HG02970 (cell line): ENCODE measurements around the gene RAVER1.
A peak's percentile ranks its signal among the peaks of the same experiment; 100 is the strongest.
"Not testable (repeated sequence)": the region's sequence is repeated elsewhere in the genome, so short reads cannot be mapped to it uniquely, and the experiment has no call there.

ENCODE experiments used
- ATAC-seq: cut with Tn5 transposase; IDR thresholded peaks from one replicate; pipeline ENCODE4 v1.9.1; 2021; ENCODE audit warnings: mild to moderate bottlenecking, moderate library complexity, moderate number of reproducible peaks; ENCODE audit not compliant: unreplicated experiment, low FRiP score

The RAVER1 gene

DNA sequence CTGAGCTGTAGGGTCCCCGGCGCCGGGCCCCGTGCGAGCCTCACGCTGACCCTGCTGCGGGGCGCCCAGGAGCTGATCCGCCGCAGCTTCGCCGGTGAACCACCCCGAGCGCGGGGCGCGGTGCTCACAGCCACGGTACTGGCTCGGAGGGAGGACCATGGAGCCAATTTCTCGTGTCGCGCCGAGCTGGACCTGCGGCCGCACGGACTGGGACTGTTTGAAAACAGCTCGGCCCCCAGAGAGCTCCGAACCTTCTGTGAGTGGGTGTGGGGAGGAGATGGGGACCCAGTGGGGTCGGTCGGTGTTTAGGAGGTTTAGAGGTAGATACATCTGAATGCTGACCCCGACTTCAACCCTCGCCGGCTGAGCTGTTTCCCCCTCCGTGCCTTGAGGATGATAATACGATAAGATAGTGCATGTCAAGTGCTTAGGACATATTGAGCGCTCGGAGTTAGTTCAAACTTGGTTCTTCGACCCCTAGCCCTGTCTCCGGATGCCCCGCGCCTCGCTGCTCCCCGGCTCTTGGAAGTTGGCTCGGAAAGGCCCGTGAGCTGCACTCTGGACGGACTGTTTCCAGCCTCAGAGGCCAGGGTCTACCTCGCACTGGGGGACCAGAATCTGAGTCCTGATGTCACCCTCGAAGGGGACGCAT is 41.6 kb downstream of the RAVER1 start:
- no peak for ATAC-seq

DNA sequence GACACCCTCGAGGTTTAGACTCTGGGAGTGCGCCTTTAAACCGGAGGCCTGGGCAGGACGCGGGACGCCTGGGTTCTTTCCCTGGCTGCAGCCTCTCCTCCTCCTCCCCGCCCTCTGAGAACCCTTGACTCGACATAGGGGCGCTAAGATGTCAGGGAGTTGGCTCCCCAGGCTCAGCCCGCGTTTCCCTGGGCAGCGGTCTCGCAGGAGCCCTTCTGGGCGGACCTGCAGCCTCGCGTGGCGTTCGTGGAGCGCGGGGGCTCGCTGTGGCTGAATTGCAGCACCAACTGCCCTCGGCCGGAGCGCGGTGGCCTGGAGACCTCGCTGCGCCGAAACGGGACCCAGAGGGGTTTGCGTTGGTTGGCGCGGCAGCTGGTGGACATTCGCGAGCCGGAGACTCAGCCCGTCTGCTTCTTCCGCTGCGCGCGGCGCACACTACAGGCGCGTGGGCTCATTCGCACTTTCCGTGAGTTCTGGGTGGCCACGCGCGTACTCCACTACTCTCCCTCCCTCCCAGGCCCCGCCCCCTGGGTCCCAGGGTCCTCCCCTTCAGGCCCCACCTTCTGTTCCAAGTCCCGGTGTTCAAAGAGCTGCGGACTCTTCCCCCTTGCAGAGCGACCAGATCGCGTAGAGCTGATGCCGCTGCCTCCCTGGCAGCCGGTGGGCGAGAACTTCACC is 42.3 kb downstream of the RAVER1 start:
- ATAC-seq: no peak

DNA sequence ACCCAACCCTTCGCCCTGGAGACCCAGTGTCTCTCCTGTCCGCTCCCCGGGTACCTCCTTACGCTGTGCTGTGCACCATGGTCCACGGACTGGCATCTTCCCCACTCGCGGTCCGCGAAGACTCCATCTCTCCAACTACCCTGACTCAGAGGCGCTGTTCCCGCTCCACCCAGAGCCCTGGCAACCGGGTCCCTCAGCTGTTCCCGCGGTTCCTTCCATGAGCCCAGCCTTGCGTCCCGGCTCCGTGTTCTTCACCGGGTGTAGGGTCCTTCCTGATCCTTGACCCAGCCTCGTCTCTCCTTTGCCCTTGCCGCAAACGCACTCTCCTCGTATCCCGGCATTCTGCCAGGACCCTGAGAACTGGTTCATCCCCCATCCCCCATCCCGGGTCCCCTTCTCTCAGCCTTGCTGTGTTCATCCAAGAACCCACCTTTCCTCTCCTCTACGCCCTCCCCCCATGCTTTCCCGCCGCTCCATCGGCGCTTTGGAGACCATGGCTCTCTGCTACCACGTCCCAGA is 42.9 kb downstream of the RAVER1 start:
- no peak for ATAC-seq

DNA sequence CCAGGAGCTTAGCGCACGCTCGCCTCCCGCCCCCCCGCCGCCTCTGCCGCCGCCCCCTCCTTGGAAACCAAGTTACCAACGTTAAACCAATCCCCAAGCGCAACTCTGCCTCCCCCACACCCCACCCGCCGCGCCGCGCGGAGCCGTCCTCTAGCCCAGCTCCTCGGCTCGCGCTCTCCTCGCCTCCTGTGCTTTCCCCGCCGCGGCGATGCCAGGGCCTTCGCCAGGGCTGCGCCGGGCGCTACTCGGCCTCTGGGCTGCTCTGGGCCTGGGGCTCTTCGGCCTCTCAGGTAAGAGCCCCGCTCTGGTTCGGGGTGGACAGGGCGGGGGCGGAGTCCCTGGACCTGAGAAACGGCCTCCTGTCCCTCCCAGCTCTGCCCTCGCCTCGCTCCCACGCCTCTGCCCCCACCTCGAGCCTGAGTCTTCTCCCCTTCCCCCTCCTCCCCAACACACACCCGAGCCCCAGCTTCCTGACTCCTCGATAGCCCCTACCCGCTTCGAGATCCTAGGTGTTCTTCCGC is 43.4 kb downstream of the RAVER1 start, which contains the start of gene ICAM5:
Gene ICAM5 (plus strand): TSS at position 117 of the 521 bp plus-strand sequence. CDS start 92 bp downstream, at position 209.
- no peak for ATAC-seq

DNA sequence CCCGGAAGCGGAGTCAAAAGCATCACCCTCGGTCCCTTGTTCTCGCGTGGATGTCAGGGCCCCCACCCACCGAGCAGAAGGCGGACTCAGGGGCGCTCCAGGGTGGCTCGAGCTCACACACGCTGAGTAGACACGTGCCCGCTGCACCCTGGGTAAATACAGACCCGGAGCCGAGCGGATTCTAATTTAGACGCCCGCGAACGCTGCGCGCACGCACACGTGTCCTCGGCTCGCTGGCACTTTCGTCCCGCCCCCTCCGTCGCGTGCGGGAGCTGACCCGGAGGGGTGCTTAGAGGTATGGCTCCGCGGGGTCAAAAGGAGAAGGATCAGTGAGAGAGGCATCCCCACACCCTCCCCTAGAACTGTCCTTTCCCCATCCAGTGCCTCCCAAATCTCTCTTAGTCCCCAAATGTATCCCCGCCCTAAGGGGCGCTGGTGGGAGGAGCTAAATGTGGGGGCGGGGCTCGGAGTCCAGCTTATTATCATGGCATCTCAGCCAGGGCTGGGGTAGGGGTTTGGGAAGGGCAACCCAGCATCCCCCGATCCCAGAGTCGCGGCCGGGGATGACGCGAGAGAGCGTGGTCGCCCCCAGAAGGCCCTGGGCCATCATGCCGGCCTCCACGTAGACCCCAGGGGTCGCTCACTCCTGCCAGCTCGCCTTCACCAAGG is 44.0 kb downstream of the RAVER1 start:
- no peak for ATAC-seq

DNA sequence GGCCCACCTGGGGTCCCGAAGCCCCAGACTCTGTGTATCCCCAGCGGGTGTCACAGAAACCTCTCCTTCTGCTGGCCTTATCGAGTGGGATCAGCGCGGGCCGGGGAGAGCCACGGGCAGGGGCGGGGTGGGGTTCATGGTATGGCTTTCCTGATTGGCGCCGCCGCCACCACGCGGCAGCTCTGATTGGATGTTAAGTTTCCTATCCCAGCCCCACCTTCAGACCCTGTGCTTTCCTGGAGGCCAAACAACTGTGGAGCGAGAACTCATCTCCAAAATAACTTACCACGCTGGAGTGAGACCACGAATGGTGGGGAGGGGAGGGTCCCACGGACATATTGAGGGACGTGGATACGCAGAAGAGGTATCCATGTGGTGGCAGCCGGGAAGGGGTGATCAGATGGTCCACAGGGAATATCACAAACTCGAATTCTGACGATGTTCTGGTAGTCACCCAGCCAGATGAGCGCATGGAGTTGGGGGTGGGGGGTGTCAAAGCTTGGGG is 44.6 kb downstream of the RAVER1 start:
- no peak for ATAC-seq

DNA sequence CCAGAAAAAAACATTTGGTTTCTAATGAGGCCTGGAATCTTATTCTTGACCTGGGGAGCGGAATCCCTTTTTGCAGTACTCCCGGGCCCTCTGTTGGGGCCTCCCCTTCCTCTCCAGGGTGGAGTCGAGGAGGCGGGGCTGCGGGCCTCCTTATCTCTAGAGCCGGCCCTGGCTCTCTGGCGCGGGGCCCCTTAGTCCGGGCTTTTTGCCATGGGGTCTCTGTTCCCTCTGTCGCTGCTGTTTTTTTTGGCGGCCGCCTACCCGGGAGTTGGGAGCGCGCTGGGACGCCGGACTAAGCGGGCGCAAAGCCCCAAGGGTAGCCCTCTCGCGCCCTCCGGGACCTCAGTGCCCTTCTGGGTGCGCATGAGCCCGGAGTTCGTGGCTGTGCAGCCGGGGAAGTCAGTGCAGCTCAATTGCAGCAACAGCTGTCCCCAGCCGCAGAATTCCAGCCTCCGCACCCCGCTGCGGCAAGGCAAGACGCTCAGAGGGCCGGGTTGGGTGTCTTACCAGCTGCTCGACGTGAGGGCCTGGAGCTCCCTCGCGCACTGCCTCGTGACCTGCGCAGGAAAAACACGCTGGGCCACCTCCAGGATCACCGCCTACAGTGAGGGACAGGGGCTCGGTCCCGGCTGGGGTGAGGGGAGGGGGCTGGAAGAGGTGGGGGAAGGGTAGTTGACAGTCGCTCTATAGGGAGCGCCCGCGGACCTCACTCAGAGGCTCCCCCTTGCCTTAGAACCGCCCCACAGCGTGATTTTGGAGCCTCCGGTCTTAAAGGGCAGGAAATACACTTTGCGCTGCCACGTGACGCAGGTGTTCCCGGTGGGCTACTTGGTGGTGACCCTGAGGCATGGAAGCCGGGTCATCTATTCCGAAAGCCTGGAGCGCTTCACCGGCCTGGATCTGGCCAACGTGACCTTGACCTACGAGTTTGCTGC is 46.3 kb downstream of the RAVER1 start, which contains the start of gene ICAM4:
Gene ICAM4 (plus strand): TSS at position 153 of the 935 bp plus-strand sequence. CDS start 58 bp downstream, at position 211.
- ATAC-seq: no peak

DNA sequence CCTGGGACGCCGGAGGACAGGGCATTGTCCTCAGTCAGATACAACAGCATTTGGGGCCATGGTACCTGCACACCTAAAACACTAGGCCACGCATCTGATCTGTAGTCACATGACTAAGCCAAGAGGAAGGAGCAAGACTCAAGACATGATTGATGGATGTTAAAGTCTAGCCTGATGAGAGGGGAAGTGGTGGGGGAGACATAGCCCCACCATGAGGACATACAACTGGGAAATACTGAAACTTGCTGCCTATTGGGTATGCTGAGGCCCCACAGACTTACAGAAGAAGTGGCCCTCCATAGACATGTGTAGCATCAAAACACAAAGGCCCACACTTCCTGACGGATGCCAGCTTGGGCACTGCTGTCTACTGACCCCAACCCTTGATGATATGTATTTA is 47.9 kb downstream of the RAVER1 start:
- no peak for ATAC-seq

DNA sequence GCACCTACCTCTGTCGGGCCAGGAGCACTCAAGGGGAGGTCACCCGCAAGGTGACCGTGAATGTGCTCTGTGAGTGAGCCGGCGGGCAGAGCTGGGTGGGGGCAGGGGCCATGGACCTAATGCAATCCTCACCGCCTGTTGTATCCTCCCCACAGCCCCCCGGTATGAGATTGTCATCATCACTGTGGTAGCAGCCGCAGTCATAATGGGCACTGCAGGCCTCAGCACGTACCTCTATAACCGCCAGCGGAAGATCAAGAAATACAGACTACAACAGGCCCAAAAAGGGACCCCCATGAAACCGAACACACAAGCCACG is 48.4 kb downstream of the RAVER1 start:
- no peak for ATAC-seq

DNA sequence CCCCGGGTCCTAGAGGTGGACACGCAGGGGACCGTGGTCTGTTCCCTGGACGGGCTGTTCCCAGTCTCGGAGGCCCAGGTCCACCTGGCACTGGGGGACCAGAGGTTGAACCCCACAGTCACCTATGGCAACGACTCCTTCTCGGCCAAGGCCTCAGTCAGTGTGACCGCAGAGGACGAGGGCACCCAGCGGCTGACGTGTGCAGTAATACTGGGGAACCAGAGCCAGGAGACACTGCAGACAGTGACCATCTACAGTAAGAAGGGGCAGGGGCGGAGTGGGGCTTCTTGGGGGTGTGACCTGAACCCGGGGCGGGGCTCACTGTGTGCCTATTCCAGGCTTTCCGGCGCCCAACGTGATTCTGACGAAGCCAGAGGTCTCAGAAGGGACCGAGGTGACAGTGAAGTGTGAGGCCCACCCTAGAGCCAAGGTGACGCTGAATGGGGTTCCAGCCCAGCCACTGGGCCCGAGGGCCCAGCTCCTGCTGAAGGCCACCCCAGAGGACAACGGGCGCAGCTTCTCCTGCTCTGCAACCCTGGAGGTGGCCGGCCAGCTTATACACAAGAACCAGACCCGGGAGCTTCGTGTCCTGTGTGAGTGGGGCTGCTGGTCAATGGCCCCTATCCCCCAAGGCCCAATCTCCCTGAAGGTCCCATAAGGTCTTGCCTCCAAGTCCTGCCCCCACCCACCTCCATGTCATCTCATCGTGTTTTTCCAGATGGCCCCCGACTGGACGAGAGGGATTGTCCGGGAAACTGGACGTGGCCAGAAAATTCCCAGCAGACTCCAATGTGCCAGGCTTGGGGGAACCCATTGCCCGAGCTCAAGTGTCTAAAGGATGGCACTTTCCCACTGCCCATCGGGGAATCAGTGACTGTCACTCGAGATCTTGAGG is 49.0 kb downstream of the RAVER1 start:
- ATAC-seq: no peak

DNA sequence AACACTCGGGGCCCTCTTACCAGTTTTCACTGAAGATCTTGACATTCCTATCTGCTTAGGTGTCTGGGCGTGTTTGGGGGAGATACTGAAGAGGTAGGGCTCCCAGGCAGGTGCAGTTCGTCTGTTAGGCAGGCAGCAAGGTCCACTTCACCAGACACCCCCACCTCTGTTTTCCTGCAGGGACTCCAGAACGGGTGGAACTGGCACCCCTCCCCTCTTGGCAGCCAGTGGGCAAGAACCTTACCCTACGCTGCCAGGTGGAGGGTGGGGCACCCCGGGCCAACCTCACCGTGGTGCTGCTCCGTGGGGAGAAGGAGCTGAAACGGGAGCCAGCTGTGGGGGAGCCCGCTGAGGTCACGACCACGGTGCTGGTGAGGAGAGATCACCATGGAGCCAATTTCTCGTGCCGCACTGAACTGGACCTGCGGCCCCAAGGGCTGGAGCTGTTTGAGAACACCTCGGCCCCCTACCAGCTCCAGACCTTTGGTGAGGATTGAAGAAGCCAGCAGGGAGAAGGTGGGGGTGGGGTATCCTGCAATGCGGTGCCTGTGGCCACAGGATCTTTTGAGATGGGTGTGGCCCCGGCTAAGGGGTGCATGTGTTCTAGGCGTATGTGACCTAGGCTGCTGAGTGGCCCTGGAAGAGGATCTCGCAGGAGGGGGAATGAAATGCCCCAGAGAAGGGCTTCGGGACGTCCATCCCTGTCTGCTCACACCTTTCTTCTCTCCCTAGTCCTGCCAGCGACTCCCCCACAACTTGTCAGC is 49.8 kb downstream of the RAVER1 start:
- no peak for ATAC-seq

DNA sequence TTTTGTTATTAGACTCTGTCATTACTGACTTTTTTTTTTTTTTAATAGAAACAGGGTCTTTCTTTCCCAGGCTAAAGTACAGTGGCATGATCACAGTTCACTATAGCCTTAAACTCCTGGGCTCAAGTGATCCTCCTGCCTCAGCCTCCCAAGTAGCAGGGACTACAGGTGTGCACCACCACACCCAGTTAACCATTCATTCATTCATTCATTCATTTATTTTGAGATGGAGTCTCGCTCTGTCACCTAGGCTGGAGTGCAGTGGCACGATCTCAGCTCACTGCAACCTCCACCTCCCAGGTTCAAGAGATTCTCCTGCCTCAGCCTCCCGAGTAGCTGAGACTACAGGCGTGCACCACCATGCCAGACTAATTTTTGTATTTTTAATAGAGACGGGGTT is 51.3 kb downstream of the RAVER1 start:
- not testable (repeated sequence) for ATAC-seq

DNA sequence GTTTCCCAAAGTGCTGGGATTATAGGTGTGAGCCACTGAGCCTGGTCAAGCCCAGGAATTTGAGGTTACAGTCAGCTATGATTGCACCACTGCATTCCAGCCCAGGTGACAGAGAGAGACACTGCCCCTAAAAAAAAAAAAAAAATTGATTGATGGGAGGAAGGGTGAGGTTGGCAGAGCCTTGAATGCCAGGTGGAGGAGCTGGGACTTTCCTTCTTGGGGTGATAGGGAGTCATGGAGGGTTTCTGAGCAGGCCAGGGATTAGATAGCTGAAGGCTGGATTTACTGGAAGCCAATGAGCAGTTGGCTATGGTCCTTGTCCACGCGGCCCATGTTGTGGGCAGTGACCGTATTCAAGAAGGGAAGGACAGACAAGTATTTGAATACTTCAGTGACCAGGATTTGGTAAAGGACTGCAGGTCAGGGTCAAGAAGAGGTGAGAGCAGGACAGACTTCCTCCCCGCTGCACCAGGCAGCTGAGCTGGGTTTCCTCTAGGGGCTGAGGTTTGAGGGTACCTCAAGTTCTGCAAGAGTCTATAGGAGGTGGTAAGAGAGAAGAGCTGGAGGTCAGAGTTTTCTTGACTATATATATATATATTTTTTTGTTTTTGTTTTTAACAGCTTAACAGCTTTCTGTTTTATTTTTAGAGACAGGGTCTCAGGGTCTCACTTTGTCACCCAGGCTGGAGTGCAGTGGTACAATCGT is 53.4 kb downstream of the RAVER1 start:
- ATAC-seq: no peak

DNA sequence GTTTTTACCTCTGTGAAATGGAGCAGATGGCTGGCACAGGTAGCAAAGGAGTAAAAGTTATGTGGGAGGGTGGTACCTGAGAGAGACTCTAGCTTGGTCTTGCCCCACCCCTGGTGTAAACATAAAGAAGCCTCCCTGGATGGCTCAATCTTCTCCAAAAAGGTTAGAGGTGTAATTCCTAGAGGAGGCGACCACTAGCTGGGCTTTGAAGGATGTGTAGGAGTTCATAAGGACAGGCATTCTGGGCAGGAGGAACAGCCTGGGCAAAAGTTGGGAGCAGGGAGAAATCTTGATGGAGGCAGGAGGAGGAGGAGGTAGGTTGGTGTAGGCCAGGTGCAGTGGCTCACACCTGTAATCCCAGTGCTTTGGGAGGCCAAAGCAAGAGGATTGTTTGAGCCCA is 54.4 kb downstream of the RAVER1 start:
- ATAC-seq: no peak

DNA sequence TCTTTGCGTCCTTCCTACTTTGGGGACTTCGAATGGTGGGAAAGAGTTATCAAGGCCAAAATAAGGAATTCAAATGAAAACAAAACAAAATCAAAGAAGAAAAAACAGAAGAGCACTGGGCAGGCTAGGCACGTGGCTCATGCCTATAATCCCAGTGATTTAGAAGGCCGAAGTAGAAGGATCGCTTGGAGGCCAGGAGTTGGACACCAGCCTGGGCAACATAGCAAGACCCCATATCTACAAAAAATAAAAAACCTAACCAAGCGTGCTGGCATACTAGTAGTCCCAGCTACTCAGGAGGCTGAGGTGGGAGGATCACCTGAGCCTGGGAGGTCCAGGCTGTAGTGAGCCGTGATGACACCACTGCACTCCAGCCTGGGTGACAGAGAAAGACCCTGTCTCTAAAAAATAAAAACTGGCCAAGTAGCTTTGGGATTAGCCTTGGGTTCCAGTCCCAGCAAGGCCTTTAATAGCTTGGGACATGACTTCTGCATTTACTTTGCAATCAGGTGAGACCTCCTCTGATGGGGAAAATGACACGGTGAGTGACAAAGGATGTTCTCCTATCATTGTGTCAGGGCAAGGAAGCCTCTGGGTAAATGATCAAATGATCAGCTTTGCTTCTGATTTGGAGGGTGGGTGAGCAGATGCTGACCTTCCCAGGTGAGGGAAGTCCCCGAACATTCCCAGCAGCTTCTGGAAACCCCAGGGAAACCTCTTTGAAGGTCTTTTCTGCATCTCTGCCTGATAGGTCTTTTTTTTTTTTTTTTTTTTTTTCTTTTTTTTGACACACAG is 55.3 kb downstream of the RAVER1 start:
- no peak for ATAC-seq

DNA sequence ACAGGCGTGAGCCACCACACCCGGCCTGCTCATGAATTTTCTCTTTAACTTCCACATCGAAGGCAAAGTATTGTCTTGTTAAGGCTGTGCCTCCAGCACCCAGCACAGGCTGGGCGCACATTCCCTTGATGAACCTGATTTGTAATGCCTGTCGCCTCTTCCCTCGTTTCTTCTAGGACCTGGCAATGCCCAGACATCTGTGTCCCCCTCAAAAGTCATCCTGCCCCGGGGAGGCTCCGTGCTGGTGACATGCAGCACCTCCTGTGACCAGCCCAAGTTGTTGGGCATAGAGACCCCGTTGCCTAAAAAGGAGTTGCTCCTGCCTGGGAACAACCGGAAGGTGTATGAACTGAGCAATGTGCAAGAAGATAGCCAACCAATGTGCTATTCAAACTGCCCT is 58.7 kb downstream of the RAVER1 start:
- ATAC-seq: no peak

DNA sequence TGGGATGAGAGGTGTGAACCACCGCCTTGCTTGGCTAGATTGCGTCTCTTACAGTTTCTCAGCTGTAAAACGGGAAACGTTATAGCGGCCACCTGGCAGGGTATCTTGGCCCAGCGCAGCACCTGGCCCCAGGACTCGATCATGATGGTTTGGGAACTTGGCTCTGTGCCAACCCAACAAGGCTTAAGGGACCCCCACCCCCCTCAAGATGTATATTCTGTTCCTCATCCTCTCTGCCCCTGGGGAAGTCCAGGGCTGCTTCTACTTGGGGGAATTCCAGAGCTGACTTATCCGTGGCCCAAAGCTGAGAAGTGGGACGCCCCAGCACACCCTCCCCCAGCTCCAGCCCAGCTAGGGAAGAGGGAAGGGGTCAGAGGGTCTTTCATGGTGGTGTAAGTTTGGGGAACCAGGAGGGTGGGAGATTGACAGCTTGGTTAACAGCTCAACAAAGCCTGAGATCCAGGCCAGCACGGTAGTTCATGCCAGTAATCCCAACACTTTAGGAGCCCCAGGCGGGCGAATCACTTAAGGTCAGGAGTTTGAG is 61.7 kb downstream of the RAVER1 start:
- peak; percentile 22 for ATAC-seq
